HEK293 (cell line): ENCODE measurements around the gene CCNY.
A peak's percentile ranks its signal among the peaks of the same experiment; 100 is the strongest.

Experiments used
- CTCF ChIA-PET: fragments of 350-600 bp; formaldehyde crosslinking; extraction: SDS; loops from one replicate; lab custom pipeline; 2021; ENCODE audit warnings: antibody characterized with exemption; lab: Yijun Ruan, JAX
- POLR2A ChIA-PET: fragments of 300-600 bp; formaldehyde crosslinking; extraction: SDS; loops from one replicate; lab custom pipeline; 2020; ENCODE audit warnings: antibody characterized with exemption, inconsistent platforms; lab: Yijun Ruan, JAX
- H3K27ac ChIP-seq: fragments of 200-500 bp; sonication (Bioruptor generic); 2 replicates; pipeline ENCODE4 v1.5.1; 2014; ENCODE audit warnings: low read depth, low read length, control low read depth, inconsistent platforms; ENCODE audit errors: extremely low read depth
- H3K36me3 ChIP-seq, 2 experiments: fragments of 200-500 bp in 1 of 2; sonication (Bioruptor generic) in 1 of 2; 1 replicate in 1 of 2; 2 replicates in 1 of 2; pipeline ENCODE4 v1.5.1; 2014 to 2017; ENCODE audit warnings: inconsistent platforms in 2 of 2, low read length in 2 of 2; ENCODE audit not compliant: control insufficient read depth in 2 of 2, insufficient read depth in 1 of 2
- H3K4me1 ChIP-seq: fragments of 200-500 bp; sonication (Bioruptor generic); 2 replicates; pipeline ENCODE4 v1.5.1; 2014; ENCODE audit warnings: mild to moderate bottlenecking, low read length, inconsistent platforms; ENCODE audit not compliant: control insufficient read depth, insufficient read depth
- H3K4me3 ChIP-seq: 2 replicates; pipeline ENCODE4 v1.5.1; 2011; ENCODE audit warnings: low read depth, mild to moderate bottlenecking, control low read depth, low read length, moderate library complexity
- H3K9me3 ChIP-seq: fragments of 200-500 bp; sonication (Bioruptor generic); 2 replicates; pipeline ENCODE4 v1.5.1; 2014; ENCODE audit warnings: low read depth, low read length, inconsistent platforms; ENCODE audit not compliant: control insufficient read depth, insufficient read depth
- EGR2 ChIP-seq: fragments of 450-650 bp; formaldehyde crosslinking; IDR thresholded peaks from 2 replicates; pipeline ENCODE4 v1.5.1; 2016; ENCODE audit warnings: low read depth, missing biosample characterization, missing genetic modification characterization
- FEZF1 ChIP-seq: fragments of 450-650 bp; formaldehyde crosslinking; IDR thresholded peaks from 2 replicates; pipeline ENCODE4 v1.5.1; 2016; ENCODE audit warnings: missing biosample characterization, missing genetic modification characterization
- HOXD13 ChIP-seq: sonication (generic); formaldehyde crosslinking; IDR thresholded peaks from 2 replicates; pipeline ENCODE4 v1.8.0; 2022; ENCODE audit warnings: missing genetic modification reagents, borderline replicate concordance
- KLF10 ChIP-seq: fragments of 450-650 bp; IDR thresholded peaks from 2 replicates; pipeline ENCODE4 v1.5.1; 2018; ENCODE audit warnings: missing biosample characterization, mild to moderate bottlenecking, missing genetic modification characterization
- OSR2 ChIP-seq: fragments of 450-650 bp; formaldehyde crosslinking; IDR thresholded peaks from 2 replicates; pipeline ENCODE4 v1.5.1; 2016; ENCODE audit warnings: missing biosample characterization, missing genetic modification characterization
- REPIN1 ChIP-seq: fragments of 450-650 bp; formaldehyde crosslinking; IDR thresholded peaks from 2 replicates; pipeline ENCODE4 v1.5.1; 2017; ENCODE audit warnings: missing biosample characterization, missing genetic modification characterization, low read depth
- ZBTB17 ChIP-seq: fragments of 450-650 bp; formaldehyde crosslinking; IDR thresholded peaks from 2 replicates; pipeline ENCODE4 v1.5.1; 2016; ENCODE audit warnings: missing biosample characterization, missing genetic modification characterization
- ZFHX2 ChIP-seq: fragments of 450-650 bp; formaldehyde crosslinking; conservative IDR thresholded peaks from 2 replicates; pipeline ENCODE4 v1.5.1; 2016; ENCODE audit warnings: missing biosample characterization, missing genetic modification characterization
- ZFP3 ChIP-seq: fragments of 450-650 bp; formaldehyde crosslinking; IDR thresholded peaks from 2 replicates; pipeline ENCODE4 v1.5.1; 2016; ENCODE audit warnings: low read depth, missing biosample characterization, missing genetic modification characterization
- ZNF10 ChIP-seq: fragments of 450-650 bp; formaldehyde crosslinking; IDR thresholded peaks from 2 replicates; pipeline ENCODE4 v1.5.1; 2017; ENCODE audit warnings: missing biosample characterization, missing genetic modification characterization
- ZNF133 ChIP-seq: fragments of 450-650 bp; formaldehyde crosslinking; IDR thresholded peaks from 2 replicates; pipeline ENCODE4 v1.5.1; 2016; ENCODE audit warnings: missing biosample characterization, missing genetic modification characterization
- ZNF16 ChIP-seq: fragments of 450-650 bp; formaldehyde crosslinking; IDR thresholded peaks from 2 replicates; pipeline ENCODE4 v1.5.1; 2016; ENCODE audit warnings: low read depth, missing biosample characterization, missing genetic modification characterization
- ZNF175 ChIP-seq: fragments of 450-650 bp; formaldehyde crosslinking; IDR thresholded peaks from 2 replicates; pipeline ENCODE4 v1.5.1; 2016; ENCODE audit warnings: missing biosample characterization, missing genetic modification characterization
- ZNF48 ChIP-seq: fragments of 450-650 bp; formaldehyde crosslinking; IDR thresholded peaks from 2 replicates; pipeline ENCODE4 v1.5.1; 2016; ENCODE audit warnings: missing biosample characterization, missing genetic modification characterization
- ZNF521 ChIP-seq: fragments of 450-650 bp; formaldehyde crosslinking; IDR thresholded peaks from 2 replicates; pipeline ENCODE4 v1.5.1; 2017; ENCODE audit warnings: missing biosample characterization, mild to moderate bottlenecking, missing genetic modification characterization
- ZNF530 ChIP-seq: fragments of 450-650 bp; formaldehyde crosslinking; IDR thresholded peaks from 2 replicates; pipeline ENCODE4 v1.5.1; 2016; ENCODE audit warnings: low read depth, missing biosample characterization, missing genetic modification characterization
- ZNF600 ChIP-seq: fragments of 450-650 bp; formaldehyde crosslinking; IDR thresholded peaks from 2 replicates; pipeline ENCODE4 v1.5.1; 2016; ENCODE audit warnings: missing biosample characterization, missing genetic modification characterization
- ZNF621 ChIP-seq: fragments of 450-650 bp; formaldehyde crosslinking; IDR thresholded peaks from 2 replicates; pipeline ENCODE4 v1.5.1; 2017; ENCODE audit warnings: missing biosample characterization, missing genetic modification characterization
- ZNF660 ChIP-seq: fragments of 450-650 bp; IDR thresholded peaks from 2 replicates; pipeline ENCODE4 v1.5.1; 2018; ENCODE audit warnings: missing biosample characterization, mild to moderate bottlenecking, missing genetic modification characterization
- ZNF830 ChIP-seq: fragments of 450-650 bp; IDR thresholded peaks from 2 replicates; pipeline ENCODE4 v1.5.0; 2018; ENCODE audit warnings: missing biosample characterization, missing genetic modification characterization, low read depth, mild to moderate bottlenecking, moderate library complexity
- TF ChIP-seq, protein P1 (sequence below): fragments of 450-650 bp; formaldehyde crosslinking; IDR thresholded peaks from 2 replicates; pipeline ENCODE4 v1.5.1; 2016; ENCODE audit warnings: missing biosample characterization, missing genetic modification characterization
- TF ChIP-seq, protein P2 (sequence below): fragments of 450-650 bp; formaldehyde crosslinking; IDR thresholded peaks from 2 replicates; pipeline ENCODE4 v1.5.1; 2016; ENCODE audit warnings: missing biosample characterization, missing genetic modification characterization

CCNY gene

DNA sequence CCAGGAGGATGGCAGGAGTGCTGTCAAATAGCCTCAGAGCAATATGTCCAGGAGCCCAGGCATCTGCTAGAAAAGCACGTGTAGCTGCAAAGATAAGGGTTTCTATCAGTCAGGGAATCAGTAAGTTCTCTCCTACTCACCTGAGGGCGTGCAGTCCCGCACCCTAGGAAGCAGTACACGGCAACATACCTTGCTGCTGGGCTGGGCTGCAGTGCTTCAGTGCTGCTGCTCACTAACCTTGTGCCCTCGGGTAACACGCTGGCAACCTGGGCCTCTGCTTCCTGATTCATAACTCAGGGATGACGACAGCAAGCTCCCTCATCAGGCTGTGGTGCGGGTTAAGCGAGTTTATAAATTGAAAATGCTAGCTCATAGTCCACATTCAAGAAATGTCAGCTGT lies 29.5 kb upstream of the CCNY start:
- TF ChIP-seq ZNF10 (0 out of 2 replicates have a peak, but pooled peaks have one; percentile 31), ZNF660 (no peak), OSR2 (tag by site-specific recombination) (peak; percentile 55; the same call in 1 of the 2 replicates), KLF10 (tag by site-specific recombination) (no peak), ZNF830 (tag by site-specific recombination) (no peak)
- TF ChIP-seq, all 188 proteins: peak for 2
- no peaks in the 10 kb centered on the region for H3K9me3 ChIP-seq
- no peaks in the 10 kb centered on the region for H3K4me1 ChIP-seq
- H3K36me3 ChIP-seq = no peaks in the 10 kb centered on the region
- CTCF ChIA-PET = interaction anchor here (0.5 to 1.2 kb wide), 2 partner anchors 24 to 39 kb away, joined by 3 read pairs; no protein-coding TSS in a partner anchor
- no peak overlapping the region for H3K27ac ChIP-seq
- POLR2A ChIA-PET = no interaction called here
- H3K4me3 ChIP-seq = no peak overlapping the region

DNA sequence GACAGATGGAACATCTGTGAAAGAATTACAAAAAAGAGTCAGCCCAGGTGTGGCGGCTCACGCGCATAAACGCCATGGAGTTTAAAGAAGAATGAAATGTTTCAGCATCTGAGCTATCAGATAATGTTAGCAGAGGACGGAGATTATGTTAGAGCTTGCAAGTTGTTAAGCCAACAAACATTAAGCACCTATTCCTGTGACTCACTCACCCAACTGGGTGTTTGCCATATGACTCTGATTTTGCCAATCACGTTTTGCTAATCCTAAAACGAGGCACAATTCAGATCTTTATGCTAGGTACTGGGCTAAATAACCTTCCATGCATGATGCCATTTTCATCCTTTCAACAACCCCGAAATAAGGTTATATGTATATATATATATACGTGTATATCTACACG lies 29.0 kb upstream of the CCNY start:
- H3K4me1 ChIP-seq = no peaks in the 10 kb centered on the region

DNA sequence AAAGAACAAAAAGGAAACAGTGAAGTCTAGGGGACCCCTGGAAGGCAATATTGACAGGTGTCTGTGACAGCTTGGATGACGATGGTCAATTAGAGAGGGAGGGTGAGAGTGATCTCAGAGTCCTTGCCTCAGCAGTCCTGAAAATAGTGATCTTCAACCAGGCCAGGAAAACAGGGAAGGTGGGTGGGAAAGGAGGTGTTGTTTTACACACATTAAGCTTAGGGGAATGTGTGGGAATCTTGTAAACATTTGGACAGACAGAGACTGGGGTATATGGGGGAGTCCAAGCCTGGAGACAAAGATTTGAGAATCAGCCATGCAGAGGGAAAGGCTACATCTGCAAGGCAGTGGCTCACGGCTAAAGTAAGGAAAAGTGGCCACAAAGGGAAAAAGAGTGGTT lies 27.5 kb upstream of the CCNY start:
- H3K4me3 ChIP-seq = no peak overlapping the region
- ChIA-PET CTCF (interaction anchor here (0.6 kb wide), 1 partner anchor 1089 kb away, joined by 3 read pairs; no protein-coding TSS in a partner anchor), POLR2A (interaction anchor here (1.1 kb wide), 1 partner anchor 29 kb away, joined by 3 read pairs; no protein-coding TSS in a partner anchor)

More for the DNA sequence above, 29.0 kb upstream of the CCNY start:
- ChIA-PET POLR2A (no interaction called here), CTCF (interaction anchor here (1.2 kb wide), 1 partner anchor 24 kb away, joined by 3 read pairs; no protein-coding TSS in a partner anchor)
- Histone ChIP-seq H3K27ac (no peak overlapping the region), H3K9me3 (no peaks in the 10 kb centered on the region), H3K36me3 (no peaks in the 10 kb centered on the region), H3K4me3 (no peak overlapping the region)
- no peak for TF ChIP-seq REPIN1 (tag by site-specific recombination)
- TF ChIP-seq, protein P1, sequence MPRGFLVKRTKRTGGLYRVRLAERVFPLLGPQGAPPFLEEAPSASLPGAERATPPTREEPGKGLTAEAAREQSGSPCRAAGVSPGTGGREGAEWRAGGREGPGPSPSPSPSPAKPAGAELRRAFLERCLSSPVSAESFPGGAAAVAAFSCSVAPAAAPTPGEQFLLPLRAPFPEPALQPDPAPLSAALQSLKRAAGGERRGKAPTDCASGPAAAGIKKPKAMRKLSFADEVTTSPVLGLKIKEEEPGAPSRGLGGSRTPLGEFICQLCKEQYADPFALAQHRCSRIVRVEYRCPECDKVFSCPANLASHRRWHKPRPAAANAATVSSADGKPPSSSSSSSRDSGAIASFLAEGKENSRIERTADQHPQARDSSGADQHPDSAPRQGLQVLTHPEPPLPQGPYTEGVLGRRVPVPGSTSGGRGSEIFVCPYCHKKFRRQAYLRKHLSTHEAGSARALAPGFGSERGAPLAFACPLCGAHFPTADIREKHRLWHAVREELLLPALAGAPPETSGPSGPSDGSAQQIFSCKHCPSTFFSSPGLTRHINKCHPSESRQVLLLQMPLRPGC (tag by site-specific recombination) = no peak
- TF ChIP-seq FEZF1 (tag by site-specific recombination) = no peak
- no peak for TF ChIP-seq ZNF600 (tag by site-specific recombination)
- TF ChIP-seq ZNF175 (tag by site-specific recombination) = no peak
- no peak for TF ChIP-seq ZBTB17 (tag by site-specific recombination)
- no peak for TF ChIP-seq ZNF521 (tag by site-specific recombination)
- no peak for TF ChIP-seq ZNF133
- TF ChIP-seq ZNF48 (tag by site-specific recombination) = no peak
- TF ChIP-seq ZNF530 = no peak
- TF ChIP-seq, protein P2, sequence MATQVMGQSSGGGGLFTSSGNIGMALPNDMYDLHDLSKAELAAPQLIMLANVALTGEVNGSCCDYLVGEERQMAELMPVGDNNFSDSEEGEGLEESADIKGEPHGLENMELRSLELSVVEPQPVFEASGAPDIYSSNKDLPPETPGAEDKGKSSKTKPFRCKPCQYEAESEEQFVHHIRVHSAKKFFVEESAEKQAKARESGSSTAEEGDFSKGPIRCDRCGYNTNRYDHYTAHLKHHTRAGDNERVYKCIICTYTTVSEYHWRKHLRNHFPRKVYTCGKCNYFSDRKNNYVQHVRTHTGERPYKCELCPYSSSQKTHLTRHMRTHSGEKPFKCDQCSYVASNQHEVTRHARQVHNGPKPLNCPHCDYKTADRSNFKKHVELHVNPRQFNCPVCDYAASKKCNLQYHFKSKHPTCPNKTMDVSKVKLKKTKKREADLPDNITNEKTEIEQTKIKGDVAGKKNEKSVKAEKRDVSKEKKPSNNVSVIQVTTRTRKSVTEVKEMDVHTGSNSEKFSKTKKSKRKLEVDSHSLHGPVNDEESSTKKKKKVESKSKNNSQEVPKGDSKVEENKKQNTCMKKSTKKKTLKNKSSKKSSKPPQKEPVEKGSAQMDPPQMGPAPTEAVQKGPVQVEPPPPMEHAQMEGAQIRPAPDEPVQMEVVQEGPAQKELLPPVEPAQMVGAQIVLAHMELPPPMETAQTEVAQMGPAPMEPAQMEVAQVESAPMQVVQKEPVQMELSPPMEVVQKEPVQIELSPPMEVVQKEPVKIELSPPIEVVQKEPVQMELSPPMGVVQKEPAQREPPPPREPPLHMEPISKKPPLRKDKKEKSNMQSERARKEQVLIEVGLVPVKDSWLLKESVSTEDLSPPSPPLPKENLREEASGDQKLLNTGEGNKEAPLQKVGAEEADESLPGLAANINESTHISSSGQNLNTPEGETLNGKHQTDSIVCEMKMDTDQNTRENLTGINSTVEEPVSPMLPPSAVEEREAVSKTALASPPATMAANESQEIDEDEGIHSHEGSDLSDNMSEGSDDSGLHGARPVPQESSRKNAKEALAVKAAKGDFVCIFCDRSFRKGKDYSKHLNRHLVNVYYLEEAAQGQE (tag by site-specific recombination) = no peak
- no peak for TF ChIP-seq HOXD13 (CRISPR knock-in tag)
- no peak for TF ChIP-seq ZFP3
- TF ChIP-seq ZNF16 (tag by site-specific recombination) = no peak

More for the DNA sequence above, 27.5 kb upstream of the CCNY start:
- H3K27ac ChIP-seq = no peak overlapping the region
- H3K9me3 ChIP-seq = no peaks in the 10 kb centered on the region
- H3K4me1 ChIP-seq = no peaks in the 10 kb centered on the region
- TF ChIP-seq ZNF621 = no peak
- TF ChIP-seq ZFHX2 (tag by site-specific recombination) = peak; percentile 82
- TF ChIP-seq EGR2 (tag by site-specific recombination) = peak; percentile 78
- TF ChIP-seq ZNF48 (tag by site-specific recombination) = no peak
- TF ChIP-seq, all 188 proteins: peak for 2
- H3K36me3 ChIP-seq = no peaks in the 10 kb centered on the region
